Activated naive CD8-positive, alpha-beta T cell (primary cell): ENCODE results near the gene UGCG.
"Not testable (repeated sequence)": the region's sequence is repeated elsewhere in the genome, so short reads cannot be mapped to it uniquely, and the experiment has no call there.

Experiments used
- H3K27ac Mint-ChIP-seq: one replicate; pipeline ENCODE4 v1.8.0; 2021; ENCODE audit warnings: mixed read lengths
- H3K27me3 Mint-ChIP-seq: one replicate; pipeline ENCODE4 v1.8.0; 2021; ENCODE audit warnings: mixed read lengths
- H3K36me3 Mint-ChIP-seq: one replicate; pipeline ENCODE4 v1.8.0; 2021; ENCODE audit warnings: mixed read lengths
- H3K4me1 Mint-ChIP-seq: one replicate; pipeline ENCODE4 v1.8.0; 2021; ENCODE audit warnings: low read depth, mixed read lengths
- H3K4me3 Mint-ChIP-seq: one replicate; pipeline ENCODE4 v1.8.0; 2021; ENCODE audit warnings: mild to moderate bottlenecking, mixed read lengths
- H3K9me3 Mint-ChIP-seq: one replicate; pipeline ENCODE4 v1.8.0; 2021; ENCODE audit warnings: low read depth, mixed read lengths

The UGCG gene

GRCh38 chr9:111902391-111903139, 6.0 kb downstream of the UGCG start:
- Mint-ChIP-seq H3K27me3 (no peaks in the 10 kb centered on the region), H3K4me1 (peaks cover 33% of the 10 kb centered on the region), H3K9me3 (no peaks in the 10 kb centered on the region), H3K4me3 (no peak overlapping the region), H3K36me3 (peaks cover 6% of the 10 kb centered on the region), H3K27ac (peak overlapping the region; percentile 42)

DNA sequence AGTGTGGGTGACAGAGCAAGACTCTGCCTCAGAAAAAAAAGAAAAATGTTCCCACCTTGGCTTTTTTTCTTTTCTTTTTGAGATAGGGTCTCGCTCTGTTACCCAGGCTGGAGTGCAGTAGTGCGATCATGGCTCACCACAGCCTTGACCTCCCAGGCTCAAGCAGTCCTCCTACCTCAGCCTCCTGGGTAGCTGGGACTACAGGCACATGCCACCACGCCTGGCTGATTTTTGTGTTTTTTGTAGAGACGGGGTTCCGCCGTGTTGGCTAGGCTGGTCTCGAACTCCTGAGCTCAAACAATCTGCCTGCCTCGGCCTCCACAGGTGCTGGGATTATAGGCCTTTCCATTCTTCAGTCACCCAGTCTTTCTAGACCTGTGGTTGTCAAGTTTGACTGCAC, 6.9 kb downstream of the UGCG start:
- not testable (repeated sequence) for H3K9me3 Mint-ChIP-seq, H3K27me3 Mint-ChIP-seq, H3K36me3 Mint-ChIP-seq, H3K4me3 Mint-ChIP-seq
- Mint-ChIP-seq H3K4me1 (peaks cover 42% of the 10 kb centered on the region), H3K27ac (peak overlapping the region; percentile 34)

DNA sequence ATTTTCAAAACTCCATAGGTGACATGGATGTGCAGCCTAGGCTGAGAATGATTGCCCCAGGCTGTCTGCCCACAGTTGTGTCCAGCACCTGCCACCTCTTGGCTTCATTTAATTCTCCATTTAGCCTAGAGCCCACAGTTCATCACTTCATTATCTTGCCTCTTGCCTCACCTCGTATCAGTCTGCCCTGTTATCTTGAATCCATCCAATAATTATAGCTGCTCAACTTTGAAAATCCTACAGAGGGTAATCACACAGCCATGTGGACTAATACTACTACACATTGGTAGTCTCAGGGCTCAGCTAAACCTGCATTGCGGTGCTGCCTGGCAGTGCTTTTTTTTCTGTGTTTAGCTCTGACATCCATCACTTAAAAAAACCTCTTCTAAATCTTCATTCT, 7.4 kb downstream of the UGCG start:
- Mint-ChIP-seq H3K4me3 (no peak overlapping the region), H3K27ac (peak overlapping the region; percentile 34), H3K4me1 (peaks cover 47% of the 10 kb centered on the region), H3K9me3 (no peaks in the 10 kb centered on the region), H3K36me3 (peaks cover 6% of the 10 kb centered on the region), H3K27me3 (no peaks in the 10 kb centered on the region)

GRCh38 chr9:111904891-111905291, 8.3 kb downstream of the UGCG start:
- Mint-ChIP-seq H3K27me3 (no peaks in the 10 kb centered on the region), H3K9me3 (no peaks in the 10 kb centered on the region), H3K4me3 (no peak overlapping the region), H3K36me3 (peaks cover 6% of the 10 kb centered on the region), H3K27ac (peak overlapping the region; percentile 11), H3K4me1 (peaks cover 53% of the 10 kb centered on the region)

DNA sequence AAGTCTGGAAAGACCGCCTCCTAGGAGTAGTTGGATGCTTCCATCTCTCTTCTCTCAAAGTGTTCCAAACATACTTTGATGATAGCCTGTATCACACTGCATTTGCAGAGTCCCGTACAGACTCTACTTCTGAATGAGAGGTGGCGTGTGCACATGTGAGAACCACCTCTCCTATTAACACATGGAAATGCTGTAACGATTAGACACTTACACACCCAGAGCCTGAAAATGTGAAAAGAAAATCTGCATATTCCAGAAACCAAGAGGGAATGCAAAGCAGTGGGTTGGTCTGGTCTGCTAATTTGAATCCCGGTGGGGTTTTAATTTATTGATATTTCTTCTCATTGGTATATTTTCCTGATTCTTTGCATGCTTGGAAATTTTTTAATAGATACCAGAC, 10.5 kb downstream of the UGCG start:
- H3K27me3 Mint-ChIP-seq: no peaks in the 10 kb centered on the region
- H3K27ac Mint-ChIP-seq: peak overlapping the region; percentile 55
- H3K9me3 Mint-ChIP-seq: no peaks in the 10 kb centered on the region
- peaks cover 6% of the 10 kb centered on the region for H3K36me3 Mint-ChIP-seq
- H3K4me3 Mint-ChIP-seq: peak overlapping the region; percentile 4
- H3K4me1 Mint-ChIP-seq: peaks cover 74% of the 10 kb centered on the region

GRCh38 chr9:111909444-111909843, 12.8 kb downstream of the UGCG start:
- Mint-ChIP-seq H3K27ac (peak overlapping the region; percentile 71), H3K4me1 (peaks cover 87% of the 10 kb centered on the region), H3K27me3 (no peaks in the 10 kb centered on the region), H3K9me3 (no peaks in the 10 kb centered on the region), H3K4me3 (peak overlapping the region; percentile 42), H3K36me3 (peaks cover 2% of the 10 kb centered on the region)

- H3K4me1 Mint-ChIP-seq: peaks cover 91% of the 10 kb centered on the region
Measured at GRCh38 chr9:111910428-111910827, 13.8 kb downstream of the UGCG start.

DNA sequence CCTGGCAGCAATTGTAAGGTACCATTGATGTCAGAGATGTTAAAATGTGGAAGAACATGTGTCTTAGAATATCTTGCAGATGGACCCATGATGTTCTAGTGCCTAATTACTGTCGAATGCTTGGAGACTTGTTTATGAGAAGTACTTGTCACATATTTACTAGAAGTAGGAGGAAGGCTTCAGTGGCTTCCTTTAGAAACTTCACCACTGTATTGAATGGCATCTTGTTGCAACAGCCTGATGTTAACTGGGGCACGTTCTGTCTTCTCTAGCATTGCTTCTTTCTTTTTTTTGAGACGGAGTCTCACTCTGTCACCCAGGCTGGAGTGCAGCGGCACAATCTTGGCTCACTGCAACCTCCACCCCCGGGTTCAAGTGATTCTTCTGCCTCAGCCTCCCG, 16.5 kb downstream of the UGCG start:
- peak overlapping the region; percentile 51 for H3K4me3 Mint-ChIP-seq
- no peaks in the 10 kb centered on the region for H3K27me3 Mint-ChIP-seq
- peaks cover 85% of the 10 kb centered on the region for H3K4me1 Mint-ChIP-seq
- peak overlapping the region; percentile 78 for H3K27ac Mint-ChIP-seq
- H3K9me3 Mint-ChIP-seq: no peaks in the 10 kb centered on the region
- peaks cover 2% of the 10 kb centered on the region for H3K36me3 Mint-ChIP-seq

More at GRCh38 chr9:111910428-111910827, 13.8 kb downstream of the UGCG start:
- no peaks in the 10 kb centered on the region for H3K9me3 Mint-ChIP-seq
- peak overlapping the region; percentile 33 for H3K4me3 Mint-ChIP-seq
- H3K36me3 Mint-ChIP-seq: peaks cover 2% of the 10 kb centered on the region
- no peaks in the 10 kb centered on the region for H3K27me3 Mint-ChIP-seq
- peak overlapping the region; percentile 71 for H3K27ac Mint-ChIP-seq

DNA sequence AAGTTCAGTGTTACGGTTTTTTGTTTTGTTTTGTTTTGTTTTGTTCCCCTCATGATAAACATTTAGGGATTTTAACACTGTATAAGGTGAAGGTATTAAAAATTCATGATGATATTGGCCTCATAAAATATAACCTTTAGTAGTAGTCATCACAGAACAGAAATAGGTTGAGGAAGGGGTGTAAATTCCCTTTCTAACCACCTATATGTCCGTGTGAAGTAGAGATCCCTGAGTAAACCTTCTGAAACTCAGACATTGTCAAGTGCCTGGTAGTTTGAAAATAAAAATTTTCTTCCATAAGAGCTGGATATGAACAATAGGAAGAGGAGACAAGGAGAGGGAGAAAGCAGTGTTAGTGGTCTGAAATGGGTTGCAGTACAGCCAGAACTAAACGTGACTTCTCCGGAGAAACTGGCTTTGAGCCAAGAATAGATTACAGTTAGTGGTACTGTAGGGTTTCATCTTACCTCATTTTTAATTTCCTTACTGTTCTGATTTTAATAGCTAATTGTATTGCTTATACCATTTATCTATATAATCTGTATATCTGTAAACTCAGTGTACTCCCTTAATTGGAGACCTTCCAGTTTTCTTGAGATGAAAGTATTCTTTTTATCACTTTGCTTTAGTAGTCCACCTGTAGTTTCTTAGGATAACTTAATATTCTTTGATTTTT, 18.3 kb downstream of the UGCG start:
- Mint-ChIP-seq H3K27me3 (no peaks in the 10 kb centered on the region), H3K4me3 (peak overlapping the region; percentile 81), H3K4me1 (peaks cover 69% of the 10 kb centered on the region), H3K27ac (peak overlapping the region; percentile 91), H3K36me3 (peaks cover 2% of the 10 kb centered on the region), H3K9me3 (no peaks in the 10 kb centered on the region)

- peaks cover 2% of the 10 kb centered on the region for H3K36me3 Mint-ChIP-seq
- H3K9me3 Mint-ChIP-seq: no peaks in the 10 kb centered on the region
- no peaks in the 10 kb centered on the region for H3K27me3 Mint-ChIP-seq
- peak overlapping the region; percentile 81 for H3K4me3 Mint-ChIP-seq
- H3K27ac Mint-ChIP-seq: peak overlapping the region; percentile 91
- peaks cover 65% of the 10 kb centered on the region for H3K4me1 Mint-ChIP-seq
Measured at GRCh38 chr9:111915425-111915758, 18.8 kb downstream of the UGCG start.

GRCh38 chr9:111916234-111916645, 19.6 kb downstream of the UGCG start:
- peaks cover 2% of the 10 kb centered on the region for H3K36me3 Mint-ChIP-seq
- H3K9me3 Mint-ChIP-seq: no peaks in the 10 kb centered on the region
- no peaks in the 10 kb centered on the region for H3K27me3 Mint-ChIP-seq
- H3K27ac Mint-ChIP-seq: peak overlapping the region; percentile 96
- peaks cover 57% of the 10 kb centered on the region for H3K4me1 Mint-ChIP-seq
- peak overlapping the region; percentile 73 for H3K4me3 Mint-ChIP-seq

- Mint-ChIP-seq H3K4me3 (peak overlapping the region; percentile 2), H3K27me3 (no peaks in the 10 kb centered on the region), H3K9me3 (no peaks in the 10 kb centered on the region), H3K27ac (peak overlapping the region; percentile 75), H3K4me1 (peaks cover 53% of the 10 kb centered on the region), H3K36me3 (peaks cover 2% of the 10 kb centered on the region)
Measured at GRCh38 chr9:111917201-111917600, 20.6 kb downstream of the UGCG start.

DNA sequence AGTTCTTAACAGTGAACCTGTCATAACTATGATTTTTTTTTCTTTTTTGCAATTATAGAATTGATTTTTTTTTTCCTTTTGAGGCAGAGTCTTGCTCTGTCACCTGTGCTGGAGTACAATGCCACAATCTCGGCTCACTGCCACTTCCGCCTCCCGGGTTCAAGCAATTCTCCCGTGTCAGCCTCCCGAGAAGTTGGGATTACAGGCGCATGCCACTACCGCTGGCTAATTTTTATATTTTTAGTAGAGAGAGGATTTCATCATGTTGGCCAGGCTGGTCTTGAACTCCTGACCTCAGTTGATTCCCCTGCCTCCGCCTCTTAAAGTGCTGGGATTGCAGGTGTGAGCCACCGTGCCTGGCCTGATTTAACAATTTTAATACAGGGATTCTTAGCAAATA, 21.4 kb downstream of the UGCG start:
- H3K27ac Mint-ChIP-seq: peak overlapping the region; percentile 75
- peaks cover 53% of the 10 kb centered on the region for H3K4me1 Mint-ChIP-seq
- H3K4me3 Mint-ChIP-seq: peak overlapping the region; percentile 2
- H3K9me3 Mint-ChIP-seq: no peaks in the 10 kb centered on the region
- H3K36me3 Mint-ChIP-seq: peaks cover 4% of the 10 kb centered on the region
- no peaks in the 10 kb centered on the region for H3K27me3 Mint-ChIP-seq

- H3K9me3 Mint-ChIP-seq: no peaks in the 10 kb centered on the region
- H3K27me3 Mint-ChIP-seq: no peaks in the 10 kb centered on the region
- no peak overlapping the region for H3K4me3 Mint-ChIP-seq
- H3K27ac Mint-ChIP-seq: peak overlapping the region; percentile 58
- peaks cover 4% of the 10 kb centered on the region for H3K36me3 Mint-ChIP-seq
- H3K4me1 Mint-ChIP-seq: peaks cover 40% of the 10 kb centered on the region
Measured at GRCh38 chr9:111919875-111920274, 23.3 kb downstream of the UGCG start.

GRCh38 chr9:111920531-111920930, 23.9 kb downstream of the UGCG start:
- Mint-ChIP-seq H3K27ac (no peak overlapping the region), H3K9me3 (no peaks in the 10 kb centered on the region), H3K4me1 (peaks cover 39% of the 10 kb centered on the region), H3K27me3 (no peaks in the 10 kb centered on the region), H3K36me3 (peaks cover 4% of the 10 kb centered on the region), H3K4me3 (no peak overlapping the region)
